Mesenchymal stem cell (in vitro differentiated cells and primary cell): Measurements from ENCODE around the gene NFKBIA.
A peak's percentile ranks its signal among the peaks of the same experiment; 100 is the strongest.

Experiments used
- DNase-seq: peaks from one replicate; pipeline ENCODE4 v3.0.0-alpha.2; 2013
- H2AFZ ChIP-seq: one replicate; pipeline ENCODE4 v1.6.1; 2013; ENCODE audit warnings: low read depth, mild to moderate bottlenecking, control low read depth, inconsistent platforms, low read length, moderate library complexity
- H2AK5ac ChIP-seq: 2 replicates; pipeline ENCODE4 v1.6.1; 2013; ENCODE audit warnings: low read length, moderate library complexity, mild to moderate bottlenecking, inconsistent platforms; ENCODE audit not compliant: severe bottlenecking
- H2BK120ac ChIP-seq: one replicate; pipeline ENCODE4 v1.6.1; 2013; ENCODE audit warnings: low read depth, mild to moderate bottlenecking, inconsistent platforms, low read length, moderate library complexity
- H2BK12ac ChIP-seq, 2 experiments: one replicate each; pipeline ENCODE4 v1.6.1; 2013; ENCODE audit warnings: inconsistent platforms in 2 of 2, low read length in 2 of 2, mild to moderate bottlenecking in 2 of 2, moderate library complexity in 2 of 2, control low read depth in 1 of 2
- H2BK15ac ChIP-seq: one replicate; pipeline ENCODE4 v1.6.1; 2013; ENCODE audit warnings: mild to moderate bottlenecking, low read depth, inconsistent platforms; ENCODE audit not compliant: poor library complexity, severe bottlenecking
- H2BK5ac ChIP-seq: 2 replicates; pipeline ENCODE4 v1.6.1; 2013; ENCODE audit warnings: low read depth, mild to moderate bottlenecking, low read length, control low read depth, inconsistent platforms; ENCODE audit not compliant: poor library complexity, severe bottlenecking
- H3K14ac ChIP-seq, 2 experiments: one replicate each; pipeline ENCODE4 v1.6.1; 2013; ENCODE audit warnings: inconsistent platforms in 2 of 2, low read length in 2 of 2, control low read depth in 1 of 2, mild to moderate bottlenecking in 1 of 2, moderate library complexity in 1 of 2
- H3K18ac ChIP-seq, 2 experiments: one replicate each; pipeline ENCODE4 v1.6.1; 2013; ENCODE audit warnings: inconsistent platforms in 2 of 2, low read length in 2 of 2, control low read depth in 1 of 2, low read depth in 1 of 2, mild to moderate bottlenecking in 1 of 2
- H3K23ac ChIP-seq, 2 experiments: one replicate each; pipeline ENCODE4 v1.6.1; 2013; ENCODE audit warnings: inconsistent platforms in 2 of 2, low read length in 2 of 2, mild to moderate bottlenecking in 2 of 2, moderate library complexity in 2 of 2, control low read depth in 1 of 2
- H3K27ac ChIP-seq: 2 replicates; pipeline ENCODE4 v1.5.1; 2013; ENCODE audit warnings: mild to moderate bottlenecking, moderate library complexity, low read length, control low read depth, inconsistent platforms; ENCODE audit not compliant: poor library complexity, severe bottlenecking
- H3K27me3 ChIP-seq, 2 experiments: 2 replicates each; pipeline versions ENCODE4 v1.6.1 to v1.7.0; 2013; ENCODE audit warnings: low read length in 2 of 2, mild to moderate bottlenecking in 2 of 2, moderate library complexity in 2 of 2, control low read depth in 1 of 2, inconsistent platforms in 1 of 2; ENCODE audit not compliant: control insufficient read depth in 1 of 2, insufficient read depth in 1 of 2
- H3K36me3 ChIP-seq, 2 experiments: 2 replicates each; pipeline versions ENCODE4 v1.6.1 to v1.7.0; 2013; ENCODE audit warnings: low read length in 2 of 2, control low read depth in 1 of 2, inconsistent platforms in 1 of 2, low read depth in 1 of 2, mild to moderate bottlenecking in 1 of 2; ENCODE audit not compliant: insufficient read depth in 2 of 2, control insufficient read depth in 1 of 2
- H3K4ac ChIP-seq, 2 experiments: one replicate each; pipeline ENCODE4 v1.6.1; 2013; ENCODE audit warnings: inconsistent platforms in 2 of 2, low read length in 2 of 2, mild to moderate bottlenecking in 2 of 2, moderate library complexity in 2 of 2, control low read depth in 1 of 2, low read depth in 1 of 2
- H3K4me1 ChIP-seq: 2 replicates; pipeline ENCODE4 v1.6.1; 2013; ENCODE audit warnings: low read depth, low read length, control low read depth; ENCODE audit not compliant: control insufficient read depth, insufficient read depth
- H3K4me2 ChIP-seq: 2 replicates; pipeline ENCODE4 v1.6.1; 2013; ENCODE audit warnings: low read length, mild to moderate bottlenecking, inconsistent platforms; ENCODE audit not compliant: poor library complexity, severe bottlenecking
- H3K4me3 ChIP-seq, 2 experiments: 2 replicates each; pipeline versions ENCODE4 v1.5.1 to v1.7.0; 2013; ENCODE audit warnings: low read length in 2 of 2, mild to moderate bottlenecking in 2 of 2, control low read depth in 1 of 2, low read depth in 1 of 2; ENCODE audit not compliant: insufficient read depth in 1 of 2
- H3K79me1 ChIP-seq: replicated peaks from 2 replicates; pipeline ENCODE4 v1.6.1; 2013; ENCODE audit warnings: mild to moderate bottlenecking, control low read depth, low read length, inconsistent platforms; ENCODE audit not compliant: poor library complexity, severe bottlenecking
- H3K9ac ChIP-seq: 2 replicates; pipeline ENCODE4 v1.7.0; 2013; ENCODE audit warnings: mild to moderate bottlenecking, low read length, moderate library complexity
- H3K9me3 ChIP-seq: 2 replicates; pipeline ENCODE4 v1.7.0; 2013; ENCODE audit warnings: mild to moderate bottlenecking, low read length; ENCODE audit not compliant: control insufficient read depth
- H4K8ac ChIP-seq: one replicate; pipeline ENCODE4 v1.6.1; 2013; ENCODE audit warnings: inconsistent platforms, mild to moderate bottlenecking, low read length, moderate library complexity
- H4K91ac ChIP-seq: one replicate; pipeline ENCODE4 v1.6.1; 2013; ENCODE audit warnings: mild to moderate bottlenecking, low read length, inconsistent platforms
- WGBS: methylation state at CpG from one replicate; pipeline ENCODE4 v1.1.7; 2013; ENCODE audit warnings: mixed read lengths; 5-methylcytosine and 5-hydroxymethylcytosine counted together

NFKBIA gene

GRCh38 chr14:35405304-35405996 is 901 bp upstream of the NFKBIA start:
- Histone ChIP-seq H2BK5ac (no peak overlapping the region), H3K4me1 (peaks cover 23% of the 10 kb centered on the region), H2BK12ac (peak overlapping the region; percentile 1 to 92), H3K79me1 (peaks cover 10% of the 10 kb centered on the region), H3K4ac (peak overlapping the region; percentile 89 to 100), H2AK5ac (no peak overlapping the region), H3K27me3 (no peaks in the 10 kb centered on the region), H4K91ac (peak overlapping the region; percentile 56), H3K4me2 (peak overlapping the region; percentile 83), H2BK15ac (peak overlapping the region; percentile 65), H3K36me3 (peaks cover 25 to 32% of the 10 kb centered on the region in 2 experiments), H3K9me3 (no peaks in the 10 kb centered on the region), H4K8ac (peak overlapping the region; percentile 63), H3K23ac (no peak overlapping the region), H3K14ac (no peak overlapping the region), H2BK120ac (peak overlapping the region; percentile 29), H3K4me3 (peak overlapping the region in 1 of 2 experiments; percentile 80), H3K18ac (peak overlapping the region; percentile 50 to 76), H2AFZ (no peak overlapping the region), H3K27ac (peak overlapping the region; percentile 90), H3K9ac (peak overlapping the region; percentile 93)
- DNase-seq: no peak
- WGBS: 50% methylated on average over 11 of the region's 14 CpGs

GRCh38 chr14:35403603-35404448 is 723 bp downstream of the NFKBIA start:
- H4K8ac ChIP-seq: peak overlapping the region; percentile 93
- H3K14ac ChIP-seq: peak overlapping the region in 1 of 2 experiments; percentile 100
- H2AK5ac ChIP-seq: peak overlapping the region; percentile 72
- H3K79me1 ChIP-seq: peaks cover 10% of the 10 kb centered on the region
- H2BK15ac ChIP-seq: peak overlapping the region; percentile 87
- peak overlapping the region in 1 of 2 experiments; percentile 98 for H3K23ac ChIP-seq
- peaks cover 23% of the 10 kb centered on the region for H3K4me1 ChIP-seq
- peak overlapping the region; percentile 92 for H3K4me2 ChIP-seq
- peak overlapping the region; percentile 65 for H2BK120ac ChIP-seq
- no peaks in the 10 kb centered on the region for H3K27me3 ChIP-seq
- no peaks in the 10 kb centered on the region for H3K9me3 ChIP-seq
- peak overlapping the region; percentile 18 to 96 for H2BK12ac ChIP-seq
- peaks cover 32 to 42% of the 10 kb centered on the region in 2 experiments for H3K36me3 ChIP-seq
- peak overlapping the region; percentile 89 to 95 for H3K4me3 ChIP-seq
- H3K9ac ChIP-seq: peak overlapping the region; percentile 93
- peak; percentile 92 for DNase-seq
- peak overlapping the region; percentile 100 for H3K4ac ChIP-seq
- peak overlapping the region; percentile 98 for H3K27ac ChIP-seq
- WGBS: 4% methylated on average over 61 of the region's 81 CpGs
- H2BK5ac ChIP-seq: peak overlapping the region; percentile 91
- peak overlapping the region; percentile 81 to 99 for H3K18ac ChIP-seq
- H2AFZ ChIP-seq: peak overlapping the region; percentile 84
- peak overlapping the region; percentile 79 for H4K91ac ChIP-seq

GRCh38 chr14:35403114-35403602 is 1.4 kb downstream of the NFKBIA start:
- Histone ChIP-seq H3K4ac (peak overlapping the region; percentile 34 to 46), H3K27ac (peak overlapping the region; percentile 64), H2AK5ac (peak overlapping the region; percentile 72), H3K9me3 (no peaks in the 10 kb centered on the region), H3K4me1 (peaks cover 23% of the 10 kb centered on the region), H3K4me2 (peak overlapping the region; percentile 92), H2BK12ac (peak overlapping the region; percentile 5 to 45), H3K18ac (peak overlapping the region; percentile 44 to 77), H3K36me3 (peaks cover 32 to 42% of the 10 kb centered on the region in 2 experiments), H2BK120ac (no peak overlapping the region), H4K91ac (peak overlapping the region; percentile 43), H2BK5ac (no peak overlapping the region), H2AFZ (no peak overlapping the region), H2BK15ac (peak overlapping the region; percentile 30), H3K23ac (peak overlapping the region in 1 of 2 experiments; percentile 34), H3K14ac (peak overlapping the region in 1 of 2 experiments; percentile 90), H3K27me3 (no peaks in the 10 kb centered on the region), H3K4me3 (peak overlapping the region; percentile 53 to 95), H4K8ac (peak overlapping the region; percentile 45), H3K9ac (peak overlapping the region; percentile 88), H3K79me1 (peaks cover 10% of the 10 kb centered on the region)
- WGBS: 68% methylated on average over 6 of the region's 8 CpGs
- no peak for DNase-seq
